Measurements from ENCODE around the gene THADA.
"Not testable (repeated sequence)": the region's sequence is repeated elsewhere in the genome, so short reads cannot be mapped to it uniquely, and the experiment has no call there.

Gene THADA

DNA sequence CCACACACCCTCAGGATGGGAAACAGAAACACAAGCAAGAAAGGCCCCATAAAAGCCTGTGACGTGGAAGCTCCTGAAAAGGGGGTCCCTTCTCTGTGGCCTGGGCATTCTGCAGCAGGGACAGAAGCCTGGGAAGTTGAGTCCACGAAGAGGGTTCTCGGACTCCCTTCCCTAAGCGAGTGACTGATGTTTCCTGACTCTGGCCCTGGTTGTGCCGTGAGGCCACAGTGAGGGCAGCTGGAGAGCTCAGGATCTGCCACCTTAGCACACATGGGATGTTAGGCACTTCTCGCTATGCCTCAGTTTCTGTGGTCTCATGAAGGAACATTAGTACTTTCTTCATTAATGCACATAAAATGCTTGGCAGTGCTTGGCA is 282.2 kb downstream of the THADA start:
- DNase-seq: no peak

DNA sequence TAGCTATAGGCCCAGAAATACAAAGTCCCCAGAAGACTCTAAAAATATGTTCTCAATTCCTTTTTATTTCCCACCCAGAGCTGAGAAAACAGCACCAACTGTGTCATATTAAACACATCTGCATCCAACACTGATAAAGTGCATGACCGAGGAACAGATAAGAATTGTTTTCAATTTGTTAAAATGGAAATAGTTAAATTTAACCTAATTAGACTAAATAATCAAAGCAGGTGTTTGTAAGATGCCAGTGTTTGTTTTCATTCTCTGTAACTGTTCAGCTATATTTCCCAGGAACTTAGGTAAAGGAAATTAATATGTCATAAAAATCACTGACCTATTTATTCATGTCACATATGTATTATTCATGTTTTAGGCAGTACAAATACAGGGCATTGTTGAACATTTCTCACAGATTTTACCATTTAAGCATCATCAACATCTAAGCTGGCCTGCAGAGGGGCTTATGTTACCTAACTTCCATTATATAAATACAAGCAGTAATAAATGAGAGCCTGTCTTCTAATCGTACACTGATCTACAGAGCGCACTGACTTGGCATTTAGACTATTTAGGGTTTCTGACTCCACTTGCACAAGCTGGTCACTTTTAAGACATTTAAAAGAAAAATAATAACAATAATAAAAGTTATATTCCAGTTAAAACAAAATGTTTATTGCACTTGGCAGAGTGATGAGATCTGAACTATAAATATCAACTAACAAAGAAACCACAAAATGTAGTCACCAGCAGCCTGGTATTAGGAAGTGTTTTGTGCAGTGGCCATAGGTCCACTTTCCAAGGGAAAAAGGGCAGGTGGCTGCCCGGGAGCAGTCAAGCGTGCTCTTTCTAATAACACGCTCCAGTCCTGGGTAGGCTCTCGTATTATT is 282.8 kb downstream of the THADA start:
- DNase-seq: no peak

DNA sequence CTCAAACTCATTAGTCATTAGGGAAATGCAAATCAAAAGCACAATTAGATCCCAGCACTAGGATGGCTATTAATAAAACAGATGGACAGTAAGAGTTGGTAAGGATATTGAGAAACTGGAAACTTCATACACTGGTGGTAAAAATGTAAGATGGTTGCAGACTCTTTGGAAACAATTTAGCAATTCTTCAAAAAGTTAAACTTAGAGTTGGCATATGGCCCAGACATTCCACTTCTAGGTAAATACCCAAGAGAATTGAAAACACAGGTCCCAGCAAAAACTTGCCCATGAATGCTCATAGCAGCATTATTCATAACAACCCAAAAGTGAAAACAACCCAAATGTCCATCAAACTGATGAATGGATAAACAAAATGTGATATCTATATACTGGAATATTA is 284.6 kb downstream of the THADA start:
- no peak for DNase-seq

DNA sequence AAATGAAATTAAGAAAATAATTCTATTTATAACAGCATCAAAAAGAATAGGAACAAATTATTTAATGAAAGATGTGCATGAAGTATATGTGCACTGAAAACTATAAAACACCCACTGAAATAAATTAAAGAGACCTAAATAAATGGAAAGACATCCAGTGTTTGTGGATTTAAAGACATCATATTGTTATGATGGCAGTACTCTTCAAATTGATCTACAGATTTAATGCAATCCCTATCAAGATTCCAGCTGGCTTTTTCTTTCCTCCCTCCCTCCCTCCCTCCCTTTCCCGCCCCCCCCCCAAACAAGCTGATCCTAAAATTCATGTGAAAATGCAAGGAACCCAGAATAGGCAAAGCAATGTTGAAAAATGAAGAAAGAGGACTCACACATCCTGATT is 285.9 kb downstream of the THADA start:
- DNase-seq: no peak

DNA sequence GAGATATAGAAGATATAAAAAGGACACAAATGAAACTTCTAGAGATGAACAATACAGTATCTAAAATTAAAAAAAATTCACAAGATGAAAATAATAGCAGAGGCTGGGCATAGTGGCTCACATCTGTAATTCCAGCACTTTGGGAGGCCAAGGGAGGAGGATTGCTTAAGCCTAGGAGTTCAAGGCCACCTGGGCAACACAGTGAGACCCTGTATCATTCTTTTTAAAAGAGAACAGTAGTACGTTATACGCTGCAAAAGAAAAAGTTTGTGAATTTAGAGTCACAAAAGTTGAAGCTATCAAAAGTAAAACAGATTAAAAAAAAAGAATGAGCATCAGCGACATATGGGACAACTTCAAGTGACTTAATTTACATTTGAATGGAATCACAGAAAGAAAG is 287.9 kb downstream of the THADA start:
- no peak for DNase-seq

DNA sequence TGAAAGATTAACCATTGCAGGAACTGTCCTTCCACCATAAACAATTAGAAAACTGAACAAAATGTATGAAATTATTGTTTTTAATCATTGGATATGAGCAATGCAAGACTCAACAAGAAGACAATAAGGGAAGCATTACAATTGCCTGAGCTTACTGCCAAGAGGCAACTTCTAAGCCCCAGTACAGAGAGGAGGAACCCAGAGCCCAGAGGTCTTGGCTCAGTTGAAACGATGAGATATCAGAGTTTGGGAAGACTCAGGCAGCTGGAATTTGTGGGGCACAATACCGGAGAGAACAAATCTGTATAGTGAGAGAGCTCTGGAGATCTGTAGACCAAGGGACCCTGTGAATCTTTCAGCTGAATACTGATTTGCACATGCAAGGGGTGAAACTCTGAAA is 288.8 kb downstream of the THADA start:
- no peak for DNase-seq

DNA sequence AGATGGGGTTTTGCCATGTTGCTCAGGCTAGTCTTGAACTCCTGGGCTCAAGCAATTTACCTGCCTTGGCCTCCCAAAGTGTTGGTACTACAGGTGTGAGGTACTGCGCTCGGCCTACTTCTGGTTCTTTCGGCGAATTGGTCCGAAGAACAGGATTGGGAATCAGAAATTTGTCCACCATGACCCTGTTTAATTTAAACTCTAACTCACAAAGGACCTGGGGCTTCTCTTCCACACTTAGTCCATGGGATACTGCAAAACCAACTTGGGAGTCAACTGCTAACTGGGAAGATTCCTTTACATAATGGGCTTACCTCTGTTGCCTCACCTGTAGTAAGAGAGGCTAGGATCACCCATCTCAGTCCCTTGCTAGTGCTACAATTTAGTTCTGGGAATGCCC is 289.6 kb downstream of the THADA start:
- DNase-seq: no peak

DNA sequence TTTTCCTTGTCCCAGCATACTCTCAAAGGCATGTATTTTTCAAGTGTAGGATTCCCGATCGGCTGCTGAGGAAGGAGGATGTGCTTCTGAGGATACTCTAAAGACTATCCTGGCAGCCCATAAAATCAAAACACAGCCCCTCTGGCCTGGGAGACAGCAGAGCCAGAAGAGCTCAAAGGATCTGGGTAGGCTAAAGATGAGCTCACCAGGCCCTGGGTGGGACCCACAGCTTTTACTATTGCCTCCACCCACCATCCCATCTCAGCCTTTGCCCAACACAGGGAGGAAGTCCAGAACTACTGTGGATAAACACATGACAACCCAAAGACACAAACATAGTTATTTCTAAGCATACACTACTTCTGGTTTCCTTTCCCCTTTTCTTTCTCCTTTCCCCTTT is 290.3 kb downstream of the THADA start:
- DNase-seq: no peak

DNA sequence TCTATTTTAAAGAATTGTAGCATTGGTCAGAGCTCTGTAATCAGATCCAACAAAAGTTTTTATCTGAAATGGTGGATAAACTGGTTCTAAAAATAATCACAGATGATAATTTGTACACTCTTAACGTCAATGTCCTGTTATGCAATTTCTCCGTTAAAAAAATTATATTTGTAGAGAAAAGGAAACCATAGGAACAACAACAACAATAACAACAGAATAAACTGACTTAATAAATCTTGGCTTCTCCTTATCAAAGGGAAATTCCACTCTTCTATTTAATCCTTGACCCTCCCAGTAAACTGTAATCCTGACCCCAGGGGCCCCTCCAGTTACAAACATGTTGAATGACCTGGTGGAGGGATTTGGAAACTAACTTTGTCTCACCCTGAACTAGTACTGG is 290.8 kb downstream of the THADA start:
- DNase-seq: no peak

DNA sequence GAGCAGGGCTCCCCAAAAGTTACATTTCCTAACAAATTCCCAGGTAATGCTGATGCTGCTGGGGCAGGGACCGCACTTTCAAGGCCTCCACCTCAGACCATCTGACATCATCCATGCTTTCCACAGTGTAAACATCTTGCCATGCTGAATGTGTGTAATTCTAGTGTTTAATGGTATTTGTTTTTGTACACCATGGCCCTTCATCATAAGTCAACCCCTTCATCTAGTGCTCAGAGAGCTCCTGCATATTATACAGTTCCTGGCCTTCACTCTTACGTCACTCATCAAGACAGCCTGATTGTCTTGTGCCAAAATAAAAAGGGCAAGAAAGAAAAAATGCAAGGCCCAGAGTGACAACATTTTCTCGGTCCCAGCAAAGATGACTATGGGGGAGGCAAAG is 291.9 kb downstream of the THADA start:
- no peak for DNase-seq

DNA sequence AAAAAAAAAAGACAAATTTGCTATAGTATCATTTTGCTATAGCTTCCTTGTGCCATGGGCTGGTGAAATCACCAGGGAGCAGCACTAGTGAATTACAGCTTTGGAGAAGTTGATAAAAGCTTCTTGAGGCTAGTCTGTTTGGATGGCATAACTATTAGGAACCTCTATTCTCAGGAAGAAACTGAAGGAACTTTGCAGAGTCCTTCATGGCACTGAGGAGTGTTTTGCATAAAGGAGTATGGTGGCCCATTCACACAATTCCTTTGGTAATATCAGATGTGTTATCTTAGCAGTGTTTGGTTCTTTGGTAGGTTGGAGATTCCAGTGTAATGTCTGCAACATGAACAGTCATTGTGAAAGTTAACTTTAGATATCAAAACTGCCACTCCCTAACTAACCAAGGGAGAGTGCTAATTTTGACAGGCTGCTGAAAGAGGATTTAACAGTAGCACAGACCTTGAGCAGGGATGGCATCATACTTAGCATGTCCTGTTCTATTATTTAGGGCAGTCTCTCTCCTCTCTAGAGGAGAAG is 292.8 kb downstream of the THADA start:
- no peak for DNase-seq

DNA sequence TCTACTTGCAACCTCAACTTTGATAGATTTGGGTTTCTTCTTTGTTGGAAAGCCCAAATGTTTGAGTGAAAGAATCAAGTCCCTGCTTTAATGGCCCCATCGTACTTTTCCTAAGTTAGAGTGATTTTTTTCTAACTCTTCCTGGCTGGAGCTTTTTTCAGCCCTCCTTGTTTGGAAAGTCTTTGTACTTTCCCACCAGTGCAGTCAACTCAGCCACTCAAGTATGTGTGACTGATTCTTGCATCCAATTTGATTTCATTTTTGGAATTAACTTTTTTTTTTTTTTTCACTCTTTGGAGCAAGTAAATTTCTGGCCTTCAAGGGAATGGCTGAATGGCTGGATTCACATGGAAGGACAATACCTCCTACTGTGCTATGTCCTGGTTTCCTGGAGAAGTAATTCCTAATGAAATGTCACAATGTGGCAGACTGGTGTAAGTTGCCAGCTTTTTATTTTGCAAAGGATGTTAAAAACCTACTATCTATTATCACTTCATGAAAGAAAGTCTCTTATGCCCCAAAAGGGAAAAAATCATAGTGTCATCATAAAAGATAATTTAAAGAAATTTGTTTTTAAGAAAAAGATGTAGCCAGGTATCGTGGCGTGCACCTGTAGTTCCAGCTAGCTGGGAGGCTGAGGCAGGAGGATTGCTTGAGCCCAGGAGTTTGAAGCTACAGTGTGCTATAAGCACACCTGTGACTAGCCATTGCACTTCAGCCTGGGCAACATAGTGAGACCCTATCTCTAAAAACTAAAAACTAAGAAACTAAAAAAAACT is 293.5 kb downstream of the THADA start:
- DNase-seq: no peak

DNA sequence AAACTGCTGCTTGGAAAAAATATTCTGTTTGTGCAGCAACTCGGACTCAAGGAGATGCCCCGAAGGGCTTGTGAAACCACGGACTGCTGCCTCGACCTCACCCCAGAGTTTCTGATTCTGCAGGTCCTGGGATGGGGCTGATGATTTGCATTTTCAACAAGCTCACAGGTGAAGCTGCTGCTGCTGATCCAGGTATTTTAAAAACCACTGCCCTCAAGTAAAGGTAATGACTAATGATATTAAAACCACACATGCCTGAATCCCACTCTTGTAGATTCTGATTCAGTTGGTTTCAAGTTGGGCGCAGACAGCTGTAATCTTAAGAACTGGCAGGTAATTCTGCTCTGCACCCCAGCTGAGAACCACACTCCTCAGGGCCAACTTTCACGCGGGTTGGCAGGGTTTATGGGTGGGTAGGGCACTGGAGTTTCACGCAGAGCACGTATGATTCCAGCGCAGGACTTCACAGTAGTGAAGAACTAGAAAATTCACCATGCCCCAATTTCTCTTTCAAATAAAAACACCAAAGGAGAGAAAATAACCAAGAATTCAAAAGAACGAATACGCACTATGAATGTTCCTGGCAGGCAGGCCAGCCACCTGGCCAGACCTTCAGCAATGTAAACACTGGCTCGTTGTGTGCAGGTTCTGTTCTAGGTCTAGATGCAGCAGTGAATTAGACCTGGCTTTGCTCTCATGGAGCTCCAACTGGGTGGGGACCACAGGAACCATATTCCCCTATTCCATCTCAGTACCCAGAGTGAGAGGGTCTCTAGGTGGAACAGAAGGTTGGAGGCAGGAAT is 294.9 kb downstream of the THADA start:
- DNase-seq: no peak

DNA sequence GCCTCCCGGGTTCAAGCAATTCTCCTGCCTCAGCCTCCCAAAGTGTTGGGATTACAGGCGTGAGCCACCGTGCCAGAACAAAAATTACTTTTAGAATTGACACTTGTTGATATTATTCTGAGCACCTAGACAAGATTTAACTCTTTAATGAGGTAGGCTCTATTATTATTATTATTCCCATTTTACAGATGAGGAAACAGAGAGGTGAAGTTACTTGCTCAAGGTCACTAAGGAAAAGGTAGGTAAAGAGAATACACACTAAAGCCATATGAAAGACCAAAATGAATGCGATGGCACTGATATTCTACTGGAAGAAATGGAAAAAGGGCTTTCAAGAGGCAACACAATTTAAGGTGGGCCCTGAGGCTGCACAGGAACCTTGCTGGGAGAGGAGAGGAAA is 295.6 kb downstream of the THADA start:
- no peak for DNase-seq

DNA sequence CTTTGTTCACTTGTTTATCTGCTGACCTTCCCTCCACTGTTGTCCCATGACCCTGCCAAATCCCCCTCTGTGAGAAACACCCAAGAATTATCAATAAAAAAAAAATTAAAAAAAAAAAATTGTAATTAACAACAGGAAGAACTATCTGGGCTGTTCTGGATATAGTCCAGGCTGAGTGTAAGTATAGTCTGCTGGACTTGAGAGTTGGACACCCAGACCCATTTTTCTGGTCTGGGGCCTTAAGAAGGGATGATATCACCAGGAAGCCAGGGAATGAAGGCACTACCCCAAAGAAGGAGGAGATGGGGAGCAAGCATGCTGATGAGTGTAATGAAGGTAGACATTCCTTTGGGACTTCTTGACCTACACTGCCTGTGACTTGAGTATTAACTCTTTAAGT is 297.3 kb downstream of the THADA start:
- no peak for DNase-seq

DNA sequence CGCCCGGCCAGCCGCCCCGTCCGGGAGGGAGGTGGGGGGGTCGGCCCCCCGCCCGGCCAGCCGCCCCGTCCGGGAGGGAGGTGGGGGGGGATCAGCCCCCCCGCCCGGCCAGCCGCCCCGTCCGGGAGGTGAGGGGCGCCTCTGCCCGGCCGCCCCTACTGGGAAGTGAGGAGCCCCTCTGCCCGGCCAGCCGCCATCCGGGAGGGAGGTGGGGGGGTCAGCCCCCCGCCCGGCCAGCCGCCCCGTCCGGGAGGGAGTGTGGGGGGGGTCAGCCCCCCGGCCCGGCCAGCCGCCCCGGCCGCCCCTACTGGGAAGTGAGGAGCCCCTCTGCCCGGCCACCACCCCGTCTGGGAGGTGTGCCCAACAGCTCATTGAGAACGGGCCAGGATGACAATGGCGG is 298.1 kb downstream of the THADA start:
- not testable (repeated sequence) for DNase-seq

DNA sequence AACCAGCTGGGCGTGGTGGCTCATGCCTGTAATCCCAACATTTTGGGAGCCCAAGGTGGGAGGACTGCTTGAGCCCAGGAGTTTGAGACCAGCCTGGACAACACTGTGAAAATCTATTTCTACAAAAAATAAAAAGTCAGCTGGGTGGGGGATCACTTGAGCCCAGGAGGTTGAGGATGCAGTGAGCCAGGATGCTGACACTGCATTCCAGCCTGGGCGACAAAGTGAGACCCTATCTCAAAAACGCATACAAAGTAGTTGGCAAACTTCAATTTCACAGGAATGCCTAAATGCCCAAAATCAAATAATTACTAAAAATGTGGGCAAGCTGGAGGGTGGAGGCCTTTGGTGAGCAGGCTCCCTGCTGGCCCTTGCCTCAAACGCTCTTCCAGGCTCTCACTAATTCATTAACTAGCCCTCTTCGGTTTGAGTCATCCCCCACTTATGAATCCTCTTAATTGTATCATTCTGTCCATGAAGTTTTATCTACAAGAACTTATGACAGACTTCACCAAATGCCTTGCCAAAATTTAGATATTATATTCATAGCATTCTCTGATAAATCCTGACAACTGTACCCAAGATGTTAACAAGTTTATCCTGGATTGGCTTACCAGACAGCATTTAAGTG is 300.8 kb downstream of the THADA start:
- no peak for DNase-seq

DNA sequence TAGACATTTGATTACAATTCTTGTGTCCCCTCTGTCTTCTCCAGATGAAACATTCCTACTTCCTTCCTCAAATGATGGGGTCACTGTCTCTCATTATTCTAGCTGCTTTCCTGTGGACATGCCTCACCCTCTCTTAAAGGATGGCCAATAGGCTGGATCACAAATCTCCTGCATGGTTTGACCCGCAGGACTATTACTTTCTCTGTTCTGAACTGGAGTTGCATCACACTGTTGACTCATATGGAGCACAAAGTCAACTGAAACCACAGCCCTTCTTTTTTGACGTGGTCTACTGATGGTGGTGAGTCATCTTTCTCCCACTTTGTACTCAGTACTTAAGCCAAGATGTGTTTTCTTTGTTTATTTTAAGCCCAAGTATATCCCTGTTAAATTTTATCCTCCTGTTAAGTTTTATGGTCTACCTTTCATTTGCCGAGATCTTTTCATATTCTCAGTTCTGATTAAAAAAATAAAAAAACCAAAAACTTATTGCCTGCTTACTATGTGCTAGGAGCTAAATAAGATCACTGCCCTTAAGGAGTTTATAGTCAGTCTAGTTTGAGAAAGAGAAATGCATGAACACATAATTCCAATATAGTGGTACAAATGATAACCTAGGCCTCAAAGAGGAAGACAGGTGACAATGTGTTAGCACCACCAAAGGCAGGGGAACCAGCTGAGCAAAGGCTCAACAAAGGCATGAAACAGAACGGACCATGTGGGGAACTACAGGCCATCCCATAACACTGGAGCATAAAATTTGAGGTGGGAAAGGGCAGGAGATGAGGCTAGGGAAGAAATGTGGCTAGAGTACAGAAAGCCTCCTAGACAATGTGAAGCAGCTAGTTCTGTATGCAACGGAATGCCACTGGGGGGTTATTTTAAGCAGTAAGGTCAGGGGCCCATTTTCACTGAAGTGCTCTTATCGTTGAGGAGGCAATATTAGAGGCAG is 301.8 kb downstream of the THADA start:
- no peak for DNase-seq

DNA sequence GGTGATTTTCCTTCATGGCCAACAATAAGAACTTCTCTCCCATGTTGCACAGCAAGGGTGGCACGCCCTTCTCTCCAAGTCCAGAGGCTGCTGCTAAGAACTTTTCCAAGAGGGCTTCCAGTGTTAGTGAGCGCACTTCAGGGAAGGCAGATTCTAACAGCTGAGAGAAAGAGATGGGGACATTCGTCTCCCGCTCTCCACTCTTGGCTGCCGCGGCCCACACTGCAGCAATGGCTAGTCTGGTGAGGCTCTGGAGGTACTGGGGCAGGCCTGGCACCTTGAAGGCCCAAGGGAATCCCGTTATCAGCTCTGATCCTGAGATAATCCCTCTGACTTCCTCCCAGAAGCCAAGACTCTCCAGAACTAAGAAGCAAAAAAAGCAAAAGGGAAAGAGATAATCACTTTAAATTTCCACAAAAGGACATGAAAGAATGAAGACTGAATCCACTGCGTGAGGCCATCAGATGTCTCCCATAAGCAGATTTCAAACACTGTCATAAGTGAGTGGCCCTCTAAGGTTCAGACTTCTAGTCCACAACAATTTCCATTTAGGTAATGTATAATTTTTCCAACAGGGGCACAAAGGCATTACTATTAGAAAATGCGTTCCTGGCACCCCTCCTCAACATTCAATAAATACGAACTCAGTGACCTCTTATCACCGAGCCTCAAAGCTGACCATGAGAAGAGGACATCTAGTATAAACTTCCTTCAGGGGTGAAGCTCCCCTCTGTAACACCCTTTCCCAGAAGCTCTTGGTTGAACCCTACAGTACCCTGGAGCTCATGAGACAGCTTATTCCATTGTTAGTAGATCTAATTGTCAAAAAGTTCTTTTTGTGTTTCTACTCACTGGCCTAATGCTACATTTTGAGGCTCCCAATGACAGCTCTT is 302.7 kb downstream of the THADA start:
- DNase-seq: no peak

DNA sequence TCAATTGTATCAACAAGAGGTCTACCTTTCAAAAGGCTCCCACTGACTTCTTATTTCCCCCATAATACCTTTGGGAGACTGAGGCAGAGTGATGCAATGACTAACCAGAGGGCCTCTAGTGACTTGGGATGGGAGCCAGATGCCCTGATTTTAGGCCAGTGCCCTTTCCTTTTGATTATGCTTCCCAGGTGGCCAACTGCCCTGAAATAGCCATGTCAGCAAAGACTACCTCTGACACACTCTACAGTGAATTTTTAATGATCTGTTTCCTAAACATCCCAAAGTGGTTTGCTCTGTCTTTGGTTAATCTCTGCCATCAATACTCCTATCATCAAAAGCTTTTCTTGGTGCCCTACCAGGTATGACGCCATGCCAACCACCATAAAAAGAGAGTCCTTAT is 303.5 kb downstream of the THADA start:
- no peak for DNase-seq

DNA sequence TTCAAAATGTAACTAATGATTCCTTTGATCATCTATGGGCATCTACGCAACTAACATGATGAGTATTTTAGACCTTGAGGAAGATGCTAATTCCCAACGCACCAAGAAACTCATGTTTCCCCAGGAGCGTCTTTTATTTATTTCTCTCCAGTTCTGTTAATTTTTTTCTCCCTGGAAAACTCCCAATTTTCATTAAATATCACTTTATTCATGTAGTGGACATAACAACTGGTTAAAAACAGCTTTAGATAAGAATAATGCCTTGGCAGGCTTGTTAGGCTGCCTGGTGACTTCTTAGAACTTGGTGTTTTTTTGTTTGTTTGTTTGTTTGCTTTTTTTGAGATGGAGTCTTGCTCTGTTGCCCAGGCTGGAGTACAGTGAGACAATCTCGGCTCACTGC is 306.5 kb downstream of the THADA start:
- no peak for DNase-seq
